GM19463 (cell line): ENCODE results near the gene TOLLIP.
"Not testable (repeated sequence)": the region's sequence is repeated elsewhere in the genome, so short reads cannot be mapped to it uniquely, and the experiment has no call there.

Experiments used
- ATAC-seq: cut with Tn5 transposase; IDR thresholded peaks from one replicate; pipeline ENCODE4 v1.9.1; 2021; ENCODE audit warnings: mild to moderate bottlenecking, moderate library complexity; ENCODE audit not compliant: unreplicated experiment

TOLLIP gene

DNA sequence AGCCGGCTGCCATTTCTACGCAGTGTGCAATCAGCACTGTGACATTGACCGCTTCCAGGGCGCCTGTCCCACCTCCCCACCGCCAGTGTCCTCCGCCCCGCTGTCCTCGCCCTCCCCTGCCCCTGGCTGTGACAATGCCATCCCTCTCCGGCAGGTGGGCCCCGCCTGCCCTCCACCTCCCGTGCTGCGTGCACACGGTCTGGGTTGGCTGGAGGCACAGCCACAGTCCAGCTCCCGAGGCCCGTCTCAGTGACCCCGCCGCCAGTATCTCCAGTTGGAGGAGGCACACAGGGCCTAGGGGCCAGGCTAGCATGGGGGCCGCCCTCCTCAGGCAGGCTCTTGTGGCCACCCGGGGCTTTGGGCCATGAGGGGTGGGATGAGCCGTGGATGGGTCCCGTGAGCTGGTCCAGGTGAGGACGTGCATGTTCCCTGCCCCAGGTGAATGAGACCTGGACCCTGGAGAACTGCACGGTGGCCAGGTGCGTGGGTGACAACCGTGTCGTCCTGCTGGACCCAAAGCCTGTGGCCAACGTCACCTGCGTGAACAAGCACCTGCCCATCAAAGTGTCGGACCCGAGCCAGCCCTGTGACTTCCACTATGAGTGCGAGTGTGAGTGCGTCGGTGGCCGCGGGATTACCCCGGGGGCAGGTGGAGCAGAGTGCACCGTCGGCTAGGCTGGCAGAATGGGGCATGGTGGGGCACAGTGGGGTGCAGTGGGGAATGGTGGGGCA lies 56.9 kb downstream of the TOLLIP start:
- ATAC-seq = no peak

DNA sequence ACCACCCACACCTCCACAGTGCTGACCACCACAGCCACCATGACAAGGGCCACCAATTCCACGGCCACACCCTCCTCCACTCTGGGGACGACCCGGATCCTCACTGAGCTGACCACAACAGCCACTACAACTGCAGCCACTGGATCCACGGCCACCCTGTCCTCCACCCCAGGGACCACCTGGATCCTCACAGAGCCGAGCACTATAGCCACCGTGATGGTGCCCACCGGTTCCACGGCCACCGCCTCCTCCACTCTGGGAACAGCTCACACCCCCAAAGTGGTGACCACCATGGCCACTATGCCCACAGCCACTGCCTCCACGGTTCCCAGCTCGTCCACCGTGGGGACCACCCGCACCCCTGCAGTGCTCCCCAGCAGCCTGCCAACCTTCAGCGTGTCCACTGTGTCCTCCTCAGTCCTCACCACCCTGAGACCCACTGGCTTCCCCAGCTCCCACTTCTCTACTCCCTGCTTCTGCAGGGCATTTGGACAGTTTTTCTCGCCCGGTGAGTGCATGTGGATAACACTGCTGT lies 58.1 kb downstream of the TOLLIP start:
- no peak for ATAC-seq

DNA sequence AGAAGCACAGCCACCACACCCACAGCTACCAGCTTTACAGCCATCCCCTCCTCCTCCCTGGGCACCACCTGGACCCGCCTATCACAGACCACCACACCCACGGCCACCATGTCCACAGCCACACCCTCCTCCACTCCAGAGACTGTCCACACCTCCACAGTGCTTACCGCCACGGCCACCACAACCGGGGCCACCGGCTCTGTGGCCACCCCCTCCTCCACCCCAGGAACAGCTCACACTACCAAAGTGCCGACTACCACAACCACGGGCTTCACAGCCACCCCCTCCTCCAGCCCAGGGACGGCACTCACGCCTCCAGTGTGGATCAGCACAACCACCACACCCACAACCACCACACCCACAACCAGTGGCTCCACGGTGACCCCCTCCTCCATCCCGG lies 59.0 kb downstream of the TOLLIP start:
- ATAC-seq = not testable (repeated sequence)

DNA sequence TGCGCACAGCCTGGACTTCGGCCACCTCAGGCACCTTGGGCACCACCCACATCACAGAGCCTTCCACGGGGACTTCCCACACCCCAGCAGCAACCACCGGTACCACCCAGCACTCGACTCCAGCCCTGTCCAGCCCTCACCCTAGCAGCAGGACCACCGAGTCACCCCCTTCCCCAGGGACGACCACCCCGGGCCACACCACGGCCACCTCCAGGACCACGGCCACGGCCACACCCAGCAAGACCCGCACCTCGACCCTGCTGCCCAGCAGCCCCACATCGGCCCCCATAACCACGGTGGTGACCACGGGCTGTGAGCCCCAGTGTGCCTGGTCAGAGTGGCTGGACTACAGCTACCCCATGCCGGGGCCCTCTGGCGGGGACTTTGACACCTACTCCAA lies 60.5 kb downstream of the TOLLIP start:
- ATAC-seq = not testable (repeated sequence)

DNA sequence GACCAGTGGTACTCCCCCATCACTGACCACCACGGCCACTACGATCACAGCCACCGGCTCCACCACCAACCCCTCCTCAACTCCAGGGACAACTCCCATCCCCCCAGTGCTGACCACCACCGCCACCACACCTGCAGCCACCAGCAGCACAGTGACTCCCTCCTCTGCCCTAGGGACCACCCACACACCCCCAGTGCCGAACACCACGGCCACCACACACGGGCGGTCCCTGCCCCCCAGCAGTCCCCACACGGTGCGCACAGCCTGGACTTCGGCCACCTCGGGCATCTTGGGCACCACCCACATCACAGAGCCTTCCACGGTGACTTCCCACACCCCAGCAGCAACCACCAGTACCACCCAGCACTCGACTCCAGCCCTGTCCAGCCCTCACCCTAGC lies 62.4 kb downstream of the TOLLIP start:
- not testable (repeated sequence) for ATAC-seq

DNA sequence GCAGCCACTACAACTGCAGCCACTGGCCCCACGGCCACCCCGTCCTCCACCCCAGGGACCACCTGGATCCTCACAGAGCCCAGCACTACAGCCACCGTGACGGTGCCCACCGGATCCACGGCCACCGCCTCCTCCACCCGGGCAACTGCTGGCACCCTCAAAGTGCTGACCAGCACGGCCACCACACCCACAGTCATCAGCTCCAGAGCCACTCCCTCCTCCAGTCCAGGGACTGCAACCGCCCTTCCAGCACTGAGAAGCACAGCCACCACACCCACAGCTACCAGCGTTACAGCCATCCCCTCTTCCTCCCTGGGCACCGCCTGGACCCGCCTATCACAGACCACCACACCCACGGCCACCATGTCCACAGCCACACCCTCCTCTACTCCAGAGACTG lies 63.1 kb downstream of the TOLLIP start:
- not testable (repeated sequence) for ATAC-seq

DNA sequence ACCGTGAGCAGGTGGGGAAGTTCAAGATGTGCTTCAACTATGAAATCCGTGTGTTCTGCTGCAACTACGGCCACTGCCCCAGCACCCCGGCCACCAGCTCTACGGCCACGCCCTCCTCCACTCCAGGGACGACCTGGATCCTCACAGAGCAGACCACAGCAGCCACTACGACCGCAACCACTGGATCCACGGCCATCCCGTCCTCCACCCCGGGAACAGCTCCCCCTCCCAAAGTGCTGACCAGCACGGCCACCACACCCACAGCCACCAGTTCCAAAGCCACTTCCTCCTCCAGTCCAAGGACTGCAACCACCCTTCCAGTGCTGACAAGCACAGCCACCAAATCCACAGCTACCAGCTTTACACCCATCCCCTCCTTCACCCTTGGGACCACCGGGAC lies 63.7 kb downstream of the TOLLIP start:
- ATAC-seq = not testable (repeated sequence)

DNA sequence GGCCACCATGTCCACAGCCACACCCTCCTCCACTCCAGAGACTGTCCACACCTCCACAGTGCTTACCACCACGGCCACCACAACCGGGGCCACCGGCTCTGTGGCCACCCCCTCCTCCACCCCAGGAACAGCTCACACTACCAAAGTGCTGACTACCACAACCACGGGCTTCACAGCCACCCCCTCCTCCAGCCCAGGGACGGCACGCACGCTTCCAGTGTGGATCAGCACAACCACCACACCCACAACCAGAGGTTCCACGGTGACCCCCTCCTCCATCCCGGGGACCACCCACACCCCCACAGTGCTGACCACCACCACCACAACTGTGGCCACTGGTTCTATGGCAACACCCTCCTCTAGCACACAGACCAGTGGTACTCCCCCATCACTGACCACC lies 64.9 kb downstream of the TOLLIP start:
- ATAC-seq = not testable (repeated sequence)

DNA sequence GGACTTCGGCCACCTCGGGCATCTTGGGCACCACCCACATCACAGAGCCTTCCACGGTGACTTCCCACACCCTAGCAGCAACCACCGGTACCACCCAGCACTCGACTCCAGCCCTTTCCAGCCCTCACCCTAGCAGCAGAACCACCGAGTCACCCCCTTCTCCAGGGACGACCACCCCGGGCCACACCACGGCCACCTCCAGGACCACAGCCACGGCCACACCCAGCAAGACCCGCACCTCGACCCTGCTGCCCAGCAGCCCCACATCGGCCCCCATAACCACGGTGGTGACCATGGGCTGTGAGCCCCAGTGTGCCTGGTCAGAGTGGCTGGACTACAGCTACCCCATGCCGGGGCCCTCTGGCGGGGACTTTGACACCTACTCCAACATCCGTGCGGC lies 65.9 kb downstream of the TOLLIP start:
- not testable (repeated sequence) for ATAC-seq

DNA sequence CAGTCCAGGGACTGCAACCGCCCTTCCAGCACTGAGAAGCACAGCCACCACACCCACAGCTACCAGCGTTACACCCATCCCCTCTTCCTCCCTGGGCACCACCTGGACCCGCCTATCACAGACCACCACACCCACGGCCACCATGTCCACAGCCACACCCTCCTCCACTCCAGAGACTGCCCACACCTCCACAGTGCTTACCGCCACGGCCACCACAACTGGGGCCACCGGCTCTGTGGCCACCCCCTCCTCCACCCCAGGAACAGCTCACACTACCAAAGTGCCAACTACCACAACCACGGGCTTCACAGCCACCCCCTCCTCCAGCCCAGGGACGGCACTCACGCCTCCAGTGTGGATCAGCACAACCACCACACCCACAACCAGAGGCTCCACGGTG lies 66.7 kb downstream of the TOLLIP start:
- not testable (repeated sequence) for ATAC-seq

DNA sequence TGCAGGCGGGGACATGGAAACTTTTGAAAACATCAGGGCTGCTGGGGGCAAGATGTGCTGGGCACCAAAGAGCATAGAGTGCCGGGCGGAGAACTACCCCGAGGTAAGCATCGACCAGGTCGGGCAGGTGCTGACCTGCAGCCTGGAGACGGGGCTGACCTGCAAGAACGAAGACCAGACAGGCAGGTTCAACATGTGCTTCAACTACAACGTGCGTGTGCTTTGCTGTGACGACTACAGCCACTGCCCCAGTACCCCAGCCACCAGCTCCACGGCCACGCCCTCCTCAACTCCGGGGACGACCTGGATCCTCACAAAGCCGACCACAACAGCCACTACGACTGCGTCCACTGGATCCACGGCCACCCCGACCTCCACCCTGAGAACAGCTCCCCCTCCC lies 67.1 kb downstream of the TOLLIP start:
- ATAC-seq = no peak

DNA sequence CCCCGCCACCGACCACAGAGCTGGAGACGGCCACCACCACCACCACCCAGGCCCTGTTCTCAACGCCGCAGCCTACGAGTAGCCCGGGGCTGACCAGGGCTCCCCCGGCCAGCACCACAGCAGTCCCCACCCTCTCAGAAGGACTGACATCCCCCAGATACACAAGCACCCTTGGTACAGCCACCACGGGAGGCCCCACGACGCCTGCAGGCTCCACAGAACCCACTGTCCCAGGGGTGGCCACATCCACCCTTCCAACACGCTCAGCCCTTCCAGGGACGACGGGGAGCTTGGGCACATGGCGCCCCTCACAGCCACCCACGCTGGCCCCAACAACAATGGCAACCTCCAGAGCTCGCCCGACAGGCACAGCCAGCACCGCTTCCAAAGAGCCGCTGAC lies 67.7 kb downstream of the TOLLIP start:
- ATAC-seq = no peak

DNA sequence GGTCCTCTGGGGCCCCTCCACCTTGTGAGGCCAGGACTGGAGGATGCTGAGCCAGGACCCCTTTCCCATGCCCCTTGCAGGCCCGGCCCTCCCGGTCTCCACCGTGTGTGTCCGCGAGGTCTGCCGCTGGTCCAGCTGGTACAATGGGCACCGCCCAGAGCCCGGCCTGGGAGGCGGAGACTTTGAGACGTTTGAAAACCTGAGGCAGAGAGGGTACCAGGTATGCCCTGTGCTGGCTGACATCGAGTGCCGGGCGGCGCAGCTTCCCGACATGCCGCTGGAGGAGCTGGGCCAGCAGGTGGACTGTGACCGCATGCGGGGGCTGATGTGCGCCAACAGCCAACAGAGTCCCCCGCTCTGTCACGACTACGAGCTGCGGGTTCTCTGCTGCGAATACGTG lies 68.7 kb downstream of the TOLLIP start:
- no peak for ATAC-seq

DNA sequence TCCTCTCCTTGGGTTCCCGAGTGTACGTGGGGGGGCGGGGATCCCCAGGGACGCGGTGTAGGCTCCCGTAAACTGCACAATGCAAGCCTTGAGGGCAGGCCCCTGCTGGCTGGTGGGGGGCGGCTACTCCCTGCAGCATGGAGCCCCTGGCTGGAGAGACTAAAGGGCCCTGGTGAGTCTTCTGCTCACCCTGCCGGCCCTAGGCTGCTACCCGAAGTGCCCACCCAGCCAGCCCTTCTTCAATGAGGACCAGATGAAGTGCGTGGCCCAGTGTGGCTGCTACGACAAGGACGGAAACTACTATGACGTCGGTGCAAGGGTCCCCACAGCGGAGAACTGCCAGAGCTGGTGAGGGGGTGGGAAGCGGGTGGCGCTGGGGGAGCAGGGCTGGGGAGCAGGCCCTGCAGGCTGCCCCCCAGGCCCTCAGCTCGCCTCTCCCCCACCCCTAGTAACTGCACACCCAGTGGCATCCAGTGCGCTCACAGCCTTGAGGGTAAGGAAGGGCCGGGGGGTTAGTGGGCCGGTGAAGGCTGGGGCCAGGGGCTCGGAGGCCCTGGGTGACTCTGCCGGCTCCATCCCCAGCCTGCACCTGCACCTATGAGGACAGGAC lies 69.7 kb downstream of the TOLLIP start:
- no peak for ATAC-seq

DNA sequence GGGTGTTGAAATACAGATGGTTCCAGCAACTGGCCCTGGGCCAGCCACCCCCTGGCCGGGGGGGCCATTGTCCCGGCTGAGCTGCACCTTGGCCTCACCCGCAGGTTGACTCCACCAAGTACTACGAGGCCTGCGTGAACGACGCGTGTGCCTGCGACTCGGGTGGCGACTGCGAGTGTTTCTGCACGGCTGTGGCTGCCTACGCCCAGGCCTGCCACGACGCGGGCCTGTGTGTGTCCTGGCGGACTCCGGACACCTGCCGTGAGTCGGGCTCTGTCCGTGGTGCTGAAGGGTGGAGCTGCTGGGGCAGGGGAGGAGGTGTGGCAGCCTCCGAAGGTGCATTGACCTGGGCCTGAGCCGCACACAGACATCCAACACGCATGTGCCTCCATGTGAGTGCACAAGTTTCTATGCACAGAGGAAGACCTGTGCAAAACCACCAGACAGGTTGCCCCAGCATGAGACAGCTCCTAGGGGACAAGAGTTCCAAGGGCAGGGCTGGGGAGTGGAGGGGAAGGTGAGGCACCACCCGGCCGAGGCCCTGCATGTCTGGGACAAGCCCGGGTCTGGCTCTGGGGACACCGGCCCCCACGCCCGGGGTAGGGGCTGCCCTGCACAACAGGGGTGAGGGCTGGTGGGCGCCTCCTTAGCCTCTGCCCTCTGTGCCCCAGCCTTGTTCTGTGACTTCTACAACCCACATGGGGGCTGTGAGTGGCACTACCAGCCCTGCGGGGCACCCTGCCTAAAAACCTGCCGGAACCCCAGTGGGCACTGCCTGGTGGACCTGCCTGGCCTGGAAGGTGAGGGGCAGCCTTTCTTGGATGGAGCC lies 70.5 kb downstream of the TOLLIP start:
- ATAC-seq = no peak

DNA sequence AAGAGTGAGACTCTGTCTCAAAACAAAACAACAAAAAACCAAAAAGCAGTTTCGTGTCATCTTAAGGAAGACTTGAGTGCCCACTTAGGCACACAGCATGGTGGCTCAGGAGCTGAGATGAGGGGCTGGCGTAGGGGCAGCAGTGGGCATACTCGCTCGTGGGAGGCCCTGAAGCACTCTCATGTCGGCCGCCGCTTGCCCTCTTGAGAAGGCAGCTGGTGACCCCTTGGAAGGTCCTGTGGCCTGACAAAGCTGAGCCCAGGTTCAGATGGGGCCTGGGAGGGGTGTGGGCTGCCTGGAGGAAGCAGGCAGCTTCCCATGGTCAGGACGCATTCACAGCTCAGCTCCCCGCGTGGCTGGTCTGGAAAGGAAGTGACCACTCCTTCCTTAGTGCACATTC lies 71.6 kb downstream of the TOLLIP start:
- no peak for ATAC-seq

DNA sequence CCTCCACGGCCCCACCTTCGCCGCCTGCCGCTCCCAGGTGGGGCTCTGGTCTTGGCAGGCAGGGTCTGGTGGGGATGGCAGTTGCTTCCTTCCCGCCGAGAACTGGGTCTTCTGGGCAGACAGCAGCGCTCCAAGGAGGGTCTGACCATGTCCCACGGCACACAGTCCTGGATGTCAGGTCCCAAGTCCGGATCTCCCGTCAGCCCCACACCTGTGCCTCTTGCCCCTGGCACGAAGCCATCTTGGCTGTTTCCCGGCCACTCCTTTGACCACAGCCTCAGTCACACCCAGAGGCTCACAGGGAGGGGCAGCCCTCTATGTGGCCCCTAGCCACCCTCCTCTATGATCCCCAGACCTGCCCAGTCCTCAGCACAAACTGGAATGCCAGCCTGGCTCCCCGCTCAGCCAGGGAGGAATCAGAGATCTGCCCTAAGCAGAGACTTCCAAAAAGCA lies 72.3 kb downstream of the TOLLIP start:
- ATAC-seq = no peak

DNA sequence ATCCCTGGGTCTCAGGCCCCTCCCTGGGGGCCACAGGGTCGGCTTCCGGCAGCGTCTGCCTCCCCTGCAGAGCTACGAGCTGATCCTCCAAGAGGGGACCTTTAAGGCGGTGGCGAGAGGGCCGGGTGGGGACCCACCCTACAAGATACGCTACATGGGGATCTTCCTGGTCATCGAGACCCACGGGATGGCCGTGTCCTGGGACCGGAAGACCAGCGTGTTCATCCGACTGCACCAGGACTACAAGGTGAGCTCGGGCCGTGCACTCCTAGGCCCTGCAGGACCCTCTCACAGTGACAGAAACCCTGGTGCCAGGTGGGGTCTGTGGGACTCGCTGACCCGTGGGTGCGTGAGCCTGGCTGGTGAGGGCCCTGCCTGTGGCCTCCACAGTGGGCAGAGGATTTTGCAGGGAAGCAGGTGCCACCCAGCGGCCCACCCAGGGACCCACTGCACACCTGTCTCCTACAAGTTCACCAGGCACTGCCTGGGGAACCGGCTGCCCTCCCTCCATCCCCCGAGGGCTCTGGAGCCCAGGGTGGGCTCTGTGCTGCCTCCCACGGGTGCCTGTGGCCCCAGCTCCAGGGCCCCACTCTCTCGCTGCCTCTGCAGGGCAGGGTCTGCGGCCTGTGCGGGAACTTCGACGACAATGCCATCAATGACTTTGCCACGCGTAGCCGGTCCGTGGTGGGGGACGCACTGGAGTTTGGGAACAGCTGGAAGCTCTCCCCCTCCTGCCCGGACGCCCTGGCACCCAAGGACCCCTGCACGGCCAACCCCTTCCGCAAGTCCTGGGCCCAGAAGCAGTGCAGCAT lies 72.9 kb downstream of the TOLLIP start:
- no peak for ATAC-seq

DNA sequence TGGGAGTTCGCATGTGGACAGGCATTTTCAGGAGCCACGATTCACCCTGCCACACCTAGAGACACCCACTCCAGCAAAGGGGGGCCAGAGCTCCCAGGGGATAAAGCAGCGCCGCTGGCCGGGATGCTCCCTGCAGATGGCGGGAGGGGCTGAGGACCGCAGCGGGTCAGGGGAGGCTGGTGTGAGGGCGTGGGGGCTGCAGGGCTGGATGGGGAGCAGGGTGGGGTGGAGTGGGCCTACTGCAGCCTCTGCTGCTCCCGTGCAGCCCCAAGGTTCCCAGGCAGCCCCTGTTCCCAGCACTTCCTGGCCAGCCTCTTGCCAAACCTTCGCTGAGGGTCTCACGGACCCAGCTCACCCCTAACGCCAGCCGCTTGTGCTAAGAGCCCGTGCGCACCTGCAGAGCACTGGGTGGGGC lies 73.5 kb downstream of the TOLLIP start:
- ATAC-seq = no peak

DNA sequence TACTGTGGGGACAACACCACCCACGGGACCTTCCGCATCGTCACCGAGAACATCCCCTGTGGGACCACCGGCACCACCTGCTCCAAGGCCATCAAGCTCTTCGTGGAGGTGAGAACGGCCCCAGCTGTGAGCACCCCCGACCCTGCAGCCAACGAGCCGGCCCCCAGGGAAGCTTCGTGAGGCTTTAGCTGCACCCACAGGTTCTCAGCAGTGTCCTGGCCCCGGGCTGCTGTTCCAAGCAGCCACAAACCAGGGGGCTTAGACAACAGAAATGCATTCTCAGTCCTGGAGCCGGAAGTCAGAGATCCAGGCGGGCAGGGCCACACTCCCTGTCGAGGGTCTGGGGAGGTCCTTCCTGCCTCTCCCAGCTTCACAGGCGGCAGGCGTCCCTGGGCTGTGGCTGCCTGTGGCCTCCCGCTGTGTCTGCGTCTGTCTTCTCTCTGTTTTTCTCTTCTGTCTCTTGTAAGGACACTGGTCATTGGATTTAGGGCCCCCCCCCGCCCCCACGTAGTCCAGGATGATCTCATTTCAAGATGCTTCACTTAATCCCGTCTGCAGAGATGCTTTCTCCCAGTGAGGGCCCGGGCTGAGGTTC lies 74.0 kb downstream of the TOLLIP start:
- ATAC-seq = no peak
